ENCODE measurements around the gene RBM42.

GRCh38 chr19:35636651-35637050 lies 7.8 kb downstream of the RBM42 start:
- TF ChIP-seq CTCF (IDR thresholded peaks at IDR 0.05), result no peak
- no peak for TF ChIP-seq POLR2A (IDR thresholded peaks at IDR 0.05)

Data from Peyer's patch (tissue), 4 donors.